Activated T-cell treated with anti-CD3 and anti-CD28 coated beads for 4 hours (primary cell): ENCODE measurements around the gene KLF17.
"Not testable (repeated sequence)": the region's sequence is repeated elsewhere in the genome, so short reads cannot be mapped to it uniquely, and the experiment has no call there.

Experiments used
- DNase-seq: peaks from one replicate; pipeline ENCODE4 v3.0.0-alpha.2; 2020

KLF17 gene

GRCh38 chr1:44110916-44111315, 7.7 kb upstream of the KLF17 start:
- no peak for DNase-seq

- no peak for DNase-seq
Observed at GRCh38 chr1:44111861-44112260, 6.8 kb upstream of the KLF17 start.

GRCh38 chr1:44112486-44112885, 6.1 kb upstream of the KLF17 start:
- DNase-seq, result no peak

- no peak for DNase-seq
Observed at GRCh38 chr1:44113095-44113609, 5.5 kb upstream of the KLF17 start.

GRCh38 chr1:44114098-44114497, 4.5 kb upstream of the KLF17 start:
- DNase-seq, result no peak

GRCh38 chr1:44117272-44117671, 1.3 kb upstream of the KLF17 start:
- not testable (repeated sequence) for DNase-seq

GRCh38 chr1:44119525-44119924, 904 bp downstream of the KLF17 start:
- no peak for DNase-seq

- DNase-seq, result no peak
Observed at GRCh38 chr1:44120398-44120949, 1.9 kb downstream of the KLF17 start.

- no peak for DNase-seq
Observed at GRCh38 chr1:44129616-44130500, 11.2 kb downstream of the KLF17 start.

GRCh38 chr1:44131411-44131810, 12.8 kb downstream of the KLF17 start:
- DNase-seq, result no peak

- DNase-seq, result no peak
Observed at GRCh38 chr1:44134071-44134920, 15.7 kb downstream of the KLF17 start.

- no peak for DNase-seq
Observed at GRCh38 chr1:44135886-44136285, 17.3 kb downstream of the KLF17 start.

- DNase-seq, result no peak
Observed at GRCh38 chr1:44138239-44138638, 19.6 kb downstream of the KLF17 start.

- DNase-seq, result not testable (repeated sequence)
Observed at GRCh38 chr1:44139565-44139964, 20.9 kb downstream of the KLF17 start.

- DNase-seq, result no peak
Observed at GRCh38 chr1:44141531-44141930, 22.9 kb downstream of the KLF17 start, which contains the start of gene KLF18. Gene KLF18, minus strand, starts transcription at chr1:44141631. Its CDS starts 0 bp downstream, at chr1:44141631.

- DNase-seq, result no peak
Observed at GRCh38 chr1:44144962-44145756, 26.5 kb downstream of the KLF17 start.

- DNase-seq, result no peak
Observed at GRCh38 chr1:44146536-44147361, 28.1 kb downstream of the KLF17 start.

GRCh38 chr1:44147582-44147981, 29.0 kb downstream of the KLF17 start:
- DNase-seq, result no peak

GRCh38 chr1:44151332-44151731, 32.7 kb downstream of the KLF17 start:
- DNase-seq, result no peak

GRCh38 chr1:44151808-44152207, 33.2 kb downstream of the KLF17 start:
- DNase-seq, result no peak

- DNase-seq, result no peak
Observed at GRCh38 chr1:44152692-44153091, 34.1 kb downstream of the KLF17 start.
